ENCODE measurements around the gene CRYBA1. TPM values are rescaled to one million over a fixed set of nuclear protein-coding genes. Genes with fewer than 3 reads are reported as not detected.
"Not testable (repeated sequence)": the region's sequence is repeated elsewhere in the genome, so short reads cannot be mapped to it uniquely, and the experiment has no call there.

Gene CRYBA1
- total and polyA plus RNA-seq, 2 of the 8 experiments (the other 6 are each of a cell fraction or from before 2014, with no cell fraction given), result not detected

- H3K79me1 ChIP-seq (ENCODE audit: low read depth, low read length); H3K27ac ChIP-seq (ENCODE audit: low read depth, low read length); H3K4me2 ChIP-seq (ENCODE audit: insufficient read depth in 1 of 2, low read depth in 2 of 2, low read length in 2 of 2); H4K5ac ChIP-seq (ENCODE audit: insufficient read length, low read depth, low read length); H2BK120ac ChIP-seq (replicated peaks; ENCODE audit: low read depth, low read length); H2BK20ac ChIP-seq (ENCODE audit: low read length); H3K23me2 ChIP-seq (ENCODE audit: low read depth, low read length); H3K56ac ChIP-seq (replicated peaks; ENCODE audit: insufficient read length, low read depth, low read length); FAIRE-seq; H3K4me1 ChIP-seq (replicated peaks in 1 of 4; ENCODE audit: control insufficient read depth in 3 of 4, insufficient read depth in 4 of 4, low read length in 3 of 4); H3K4ac ChIP-seq (replicated peaks; ENCODE audit: insufficient read length, low read depth, low read length); DNase-seq (ENCODE audit: low read depth in 1 of 2, low spot score in 2 of 2); H2BK12ac ChIP-seq (ENCODE audit: low read depth, low read length); H3K4me3 ChIP-seq (ENCODE audit: extremely low read depth in 1 of 4, insufficient read depth in 2 of 4, low read depth in 3 of 4, low read length in 4 of 4); H3K36me3 ChIP-seq (ENCODE audit: control insufficient read depth in 2 of 4, insufficient read depth in 4 of 4, low read length in 3 of 4); H2AK5ac ChIP-seq (ENCODE audit: low read depth, low read length); H2AFZ ChIP-seq (ENCODE audit: low read length); H3K14ac ChIP-seq (ENCODE audit: insufficient read length); H4K91ac ChIP-seq (replicated peaks; ENCODE audit: insufficient read length, low read length); H3K27me3 ChIP-seq (replicated peaks in 1 of 4; ENCODE audit: control insufficient read depth in 3 of 4, extremely low read depth in 1 of 4, insufficient read depth in 3 of 4, low read length in 3 of 4); H3K9ac ChIP-seq (replicated peaks in 1 of 4; ENCODE audit: extremely low read depth in 1 of 4, low read depth in 3 of 4, low read length in 3 of 4); H3K79me2 ChIP-seq (ENCODE audit: control insufficient read depth in 1 of 2, insufficient read depth in 2 of 2, low read length in 2 of 2); H4K8ac ChIP-seq (ENCODE audit: extremely low read depth, insufficient read depth, low read length); H2BK15ac ChIP-seq (ENCODE audit: low read length); H4K20me1 ChIP-seq (replicated peaks in 1 of 2; ENCODE audit: control insufficient read depth in 1 of 2, insufficient read depth in 2 of 2, low read length in 2 of 2); H2BK5ac ChIP-seq (ENCODE audit: low read depth, low read length); H3K18ac ChIP-seq (ENCODE audit: extremely low read depth, low read length); H3K23ac ChIP-seq (ENCODE audit: insufficient read length); POLR2A ChIA-PET (ENCODE audit: partially characterized antibody); H3K9me3 ChIP-seq (ENCODE audit: insufficient read depth in 2 of 2, low read depth in 1 of 2, low read length in 1 of 2): not testable (repeated sequence)
- CTCF ChIA-PET (ENCODE audit: partially characterized antibody), result interaction anchor here (0.7 to 18.3 kb wide), 7 partner anchors 8 to 57 kb away, joined by 3 to 333 read pairs (median 5); partner anchors contain the start of gene MYO18A
- WGBS, 2 experiments (ENCODE audit: extremely low coverage in 1 of 2, insufficient coverage in 1 of 2, insufficient read length in 1 of 2, insufficient replicate concordance in 2 of 2, low coverage in 1 of 2, low lambda C conversion rate in 2 of 2, missing lambda C conversion rate in 1 of 2), result 93% methylated on average over 16 of the region's 16 CpGs; no CpG with 5 or more reads in 1 of the 2 experiments
Observed at GRCh38 chr17:29204068-29204804, 42.4 kb upstream of the CRYBA1 start.
